ENCODE data around the gene RCSD1. TPM values are rescaled to one million over a fixed set of nuclear protein-coding genes. Genes with fewer than 3 reads are reported as not detected.

The RCSD1 gene
- total and polyA plus RNA-seq, 2 of the 4 experiments (the other 2 are of a cell fraction), result 0.03 TPM; not detected in 1

- Histone ChIP-seq H2BK15ac (ENCODE audit: low read depth, low read length) (no peak overlapping the region), H3K9me1 (ENCODE audit: insufficient read depth, low read length) (no peaks in the 10 kb centered on the region), H2BK20ac (ENCODE audit: low read depth, low read length) (no peak overlapping the region), H4K8ac (ENCODE audit: low read depth in 2 of 2, low read length in 2 of 2) (no peak overlapping the region), H2AK5ac (ENCODE audit: low read depth, low read length) (no peak overlapping the region), H3K4me3 (ENCODE audit: insufficient read depth, low read depth, low read length) (no peak overlapping the region), H3K79me1 (ENCODE audit: low read depth in 1 of 2, low read length in 2 of 2) (no peaks in the 10 kb centered on the region), H4K20me1 (ENCODE audit: insufficient read depth, low read length) (no peaks in the 10 kb centered on the region), H3K18ac (ENCODE audit: low read depth, low read length) (no peak overlapping the region), H2AFZ (replicated peaks; ENCODE audit: low read length, poor library complexity) (no peak overlapping the region), H3K4me2 (ENCODE audit: low read depth, low read length) (no peak overlapping the region), H2AK9ac (replicated peaks; ENCODE audit: low read depth, low read length, poor library complexity) (no peak overlapping the region), H4K5ac (ENCODE audit: low read depth, low read length) (no peak overlapping the region), H3K4me1 (ENCODE audit: control insufficient read depth, insufficient read depth, low read length) (no peaks in the 10 kb centered on the region), H4K91ac (ENCODE audit: insufficient read depth, low read depth, low read length) (no peak overlapping the region), H3K9ac (ENCODE audit: low read depth, low read length) (no peak overlapping the region), H3K36me3 (ENCODE audit: control insufficient read depth, insufficient read depth, low read length) (no peaks in the 10 kb centered on the region), H2BK5ac (ENCODE audit: low read depth, low read length, poor library complexity, severe bottlenecking) (no peak overlapping the region), H2BK120ac (ENCODE audit: low read depth, low read length) (no peak overlapping the region), H3K56ac (ENCODE audit: extremely low read depth, insufficient read depth, low read length) (no peak overlapping the region), H3K27ac (ENCODE audit: insufficient read depth, low read length) (no peak overlapping the region), H3K9me3 (ENCODE audit: control insufficient read depth, insufficient read depth, low read length) (no peaks in the 10 kb centered on the region), H3K23ac (ENCODE audit: low read depth, low read length) (no peak overlapping the region), H3K27me3 (ENCODE audit: control insufficient read depth, insufficient read depth, low read length) (peaks cover 46% of the 10 kb centered on the region), H3K4ac (ENCODE audit: low read depth, low read length) (no peak overlapping the region), H3K14ac (replicated peaks; ENCODE audit: low read depth, low read length) (no peak overlapping the region)
- dilution Hi-C loops (cut with HindIII; ENCODE audit: low sequenced_read_pairs, unreplicated experiment) (no loop called here), intact Hi-C loops (cut with micrococcal nuclease) (loop anchor here (5.0 kb wide), 1 partner anchor 762 kb away; no protein-coding TSS in a partner anchor), in situ Hi-C loops (cut with MboI; ENCODE audit: low sequenced_read_pairs) (no loop called here)
- no peak for TF ChIP-seq SMC3 (IDR thresholded peaks at IDR 0.05; ENCODE audit: low read depth, low read length)
- no peak for TF ChIP-seq RAD21 (IDR thresholded peaks at IDR 0.05; ENCODE audit: low read length)
- no peak for TF ChIP-seq FOS (IDR thresholded peaks at IDR 0.05; ENCODE audit: low read depth, low read length)
- no peak for TF ChIP-seq NFE2L2 (IDR thresholded peaks at IDR 0.05; ENCODE audit: low read depth, low read length)
- TF ChIP-seq, protein P1, sequence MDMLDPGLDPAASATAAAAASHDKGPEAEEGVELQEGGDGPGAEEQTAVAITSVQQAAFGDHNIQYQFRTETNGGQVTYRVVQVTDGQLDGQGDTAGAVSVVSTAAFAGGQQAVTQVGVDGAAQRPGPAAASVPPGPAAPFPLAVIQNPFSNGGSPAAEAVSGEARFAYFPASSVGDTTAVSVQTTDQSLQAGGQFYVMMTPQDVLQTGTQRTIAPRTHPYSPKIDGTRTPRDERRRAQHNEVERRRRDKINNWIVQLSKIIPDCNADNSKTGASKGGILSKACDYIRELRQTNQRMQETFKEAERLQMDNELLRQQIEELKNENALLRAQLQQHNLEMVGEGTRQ (IDR thresholded peaks at IDR 0.05; ENCODE audit: low read depth, low read length), result no peak
- TF ChIP-seq CHD1 (IDR thresholded peaks at IDR 0.05; ENCODE audit: low read depth, low read length), result no peak
- no TSS peak for BruUV-seq (replicated peaks)
- DNase-seq (no peak), ATAC-seq (ENCODE audit: low read depth) (no peak)
- ChIA-PET CTCF (interaction anchor here (0.6 to 2.7 kb wide), 2 partner anchors 10 to 202 kb away, joined by 5 to 10 read pairs; no protein-coding TSS in a partner anchor), POLR2A (ENCODE audit: unreplicated experiment) (no interaction called here)
- WGBS, 2 experiments (ENCODE audit: extremely low coverage in 2 of 2, insufficient read length in 1 of 2), result no CpG with 5 or more reads among the region's 6 CpGs
Measured at GRCh38 chr1:167705250-167705649, 75.2 kb downstream of the RCSD1 start.

Measured in IMR-90 (cell line).